ENCODE data around the gene CHN1. TPM values are rescaled to one million over a fixed set of nuclear protein-coding genes. Genes with fewer than 3 reads are reported as not detected.

The CHN1 gene
- total RNA-seq, 6 donors from 2014 or later, result 7.2 to 27.1 (median 11.0) TPM

GRCh38 chr2:174868878-174869277 is 136.3 kb downstream of the CHN1 start:
- Histone ChIP-seq H3K4me3 (no peak overlapping the region), H3K27ac (no peak overlapping the region), H3K27me3 (no peaks in the 10 kb centered on the region), H3K9me3 (no peaks in the 10 kb centered on the region), H3K36me3 (no peaks in the 10 kb centered on the region), H3K4me1 (no peaks in the 10 kb centered on the region)
- WGBS, 2 donors, result 75 to 79% methylated on average over 1 of the region's 1 CpG
- DNase-seq, result no peak
- TF ChIP-seq POLR2A (IDR thresholded peaks at IDR 0.05) (no peak), CTCF (IDR thresholded peaks at IDR 0.05) (no peak), POLR2AphosphoS5 (IDR thresholded peaks at IDR 0.05) (no peak), EP300 (IDR thresholded peaks at IDR 0.05) (no peak)
- no peak for ATAC-seq (ENCODE audit: low FRiP score in 2 of 2)

GRCh38 chr2:174866421-174866820 is 138.8 kb downstream of the CHN1 start:
- no peak for TF ChIP-seq POLR2AphosphoS5 (IDR thresholded peaks at IDR 0.05)
- TF ChIP-seq POLR2A (IDR thresholded peaks at IDR 0.05), result no peak
- no peak for DNase-seq
- no peak overlapping the region for H3K27ac ChIP-seq
- no peaks in the 10 kb centered on the region for H3K27me3 ChIP-seq
- H3K4me1 ChIP-seq, result no peaks in the 10 kb centered on the region
- no peak overlapping the region for H3K4me3 ChIP-seq
- no peaks in the 10 kb centered on the region for H3K9me3 ChIP-seq
- no peaks in the 10 kb centered on the region for H3K36me3 ChIP-seq
- ATAC-seq (ENCODE audit: low FRiP score in 2 of 2), result no peak

- 93 to 95% methylated on average over 1 of the region's 1 CpG for WGBS, 2 donors
- no peak overlapping the region for H3K27ac ChIP-seq
- ATAC-seq (ENCODE audit: low FRiP score in 2 of 2), result no peak
- H3K9me3 ChIP-seq, result no peaks in the 10 kb centered on the region
- no peaks in the 10 kb centered on the region for H3K27me3 ChIP-seq
- TF ChIP-seq EP300 (IDR thresholded peaks at IDR 0.05) (no peak), CTCF (IDR thresholded peaks at IDR 0.05) (no peak), POLR2A (IDR thresholded peaks at IDR 0.05) (no peak), POLR2AphosphoS5 (IDR thresholded peaks at IDR 0.05) (no peak)
- no peak overlapping the region for H3K4me3 ChIP-seq
- H3K4me1 ChIP-seq, result no peaks in the 10 kb centered on the region
- H3K36me3 ChIP-seq, result no peaks in the 10 kb centered on the region
- DNase-seq, result no peak
These were observed 142.0 kb downstream of the CHN1 start for GRCh38 chr2:174863183-174863582.

GRCh38 chr2:174859563-174860169 is 145.5 kb downstream of the CHN1 start:
- no peaks in the 10 kb centered on the region for H3K27me3 ChIP-seq
- no peak overlapping the region for H3K4me3 ChIP-seq
- no peak for DNase-seq
- no peak overlapping the region for H3K27ac ChIP-seq
- H3K9me3 ChIP-seq, result no peaks in the 10 kb centered on the region
- no peaks in the 10 kb centered on the region for H3K4me1 ChIP-seq
- no peak for ATAC-seq (ENCODE audit: low FRiP score in 2 of 2)
- WGBS, 2 donors, result 81 to 85% methylated on average over 1 of the region's 1 CpG
- H3K36me3 ChIP-seq, result no peaks in the 10 kb centered on the region
- no peak for TF ChIP-seq EP300 (IDR thresholded peaks at IDR 0.05)
- TF ChIP-seq CTCF (IDR thresholded peaks at IDR 0.05), result no peak
- no peak for TF ChIP-seq POLR2AphosphoS5 (IDR thresholded peaks at IDR 0.05)
- no peak for TF ChIP-seq POLR2A (IDR thresholded peaks at IDR 0.05)

- Histone ChIP-seq H3K4me3 (no peak overlapping the region), H3K4me1 (no peaks in the 10 kb centered on the region), H3K27ac (no peak overlapping the region), H3K27me3 (no peaks in the 10 kb centered on the region), H3K36me3 (no peaks in the 10 kb centered on the region), H3K9me3 (no peaks in the 10 kb centered on the region)
- DNase-seq (no peak), ATAC-seq (ENCODE audit: low FRiP score in 2 of 2) (no peak)
- TF ChIP-seq POLR2A (IDR thresholded peaks at IDR 0.05) (no peak), EP300 (IDR thresholded peaks at IDR 0.05) (no peak), POLR2AphosphoS5 (IDR thresholded peaks at IDR 0.05) (no peak), CTCF (IDR thresholded peaks at IDR 0.05) (no peak)
These were observed 146.4 kb downstream of the CHN1 start for GRCh38 chr2:174858745-174859144.

Measured in upper lobe of left lung (tissue), 6 donors.